AG09319 (cell line): Measurements from ENCODE around the gene ARL6IP4.

Experiments used
- DNase-seq: peaks from one replicate; pipeline ENCODE4 v3.0.0-alpha.2; 2010; ENCODE audit warnings: low read depth; ENCODE audit errors: extremely low read depth
- TF ChIP-seq, protein P1 (sequence below): IDR thresholded peaks from 2 replicates; pipeline ENCODE4 v1.5.1; 2011; ENCODE audit warnings: low read depth, mild to moderate bottlenecking, inconsistent platforms, low read length, moderate library complexity

Gene ARL6IP4

GRCh38 chr12:122942637-122943036, 37.8 kb upstream of the ARL6IP4 start:
- no peak for DNase-seq
- TF ChIP-seq, protein P1, sequence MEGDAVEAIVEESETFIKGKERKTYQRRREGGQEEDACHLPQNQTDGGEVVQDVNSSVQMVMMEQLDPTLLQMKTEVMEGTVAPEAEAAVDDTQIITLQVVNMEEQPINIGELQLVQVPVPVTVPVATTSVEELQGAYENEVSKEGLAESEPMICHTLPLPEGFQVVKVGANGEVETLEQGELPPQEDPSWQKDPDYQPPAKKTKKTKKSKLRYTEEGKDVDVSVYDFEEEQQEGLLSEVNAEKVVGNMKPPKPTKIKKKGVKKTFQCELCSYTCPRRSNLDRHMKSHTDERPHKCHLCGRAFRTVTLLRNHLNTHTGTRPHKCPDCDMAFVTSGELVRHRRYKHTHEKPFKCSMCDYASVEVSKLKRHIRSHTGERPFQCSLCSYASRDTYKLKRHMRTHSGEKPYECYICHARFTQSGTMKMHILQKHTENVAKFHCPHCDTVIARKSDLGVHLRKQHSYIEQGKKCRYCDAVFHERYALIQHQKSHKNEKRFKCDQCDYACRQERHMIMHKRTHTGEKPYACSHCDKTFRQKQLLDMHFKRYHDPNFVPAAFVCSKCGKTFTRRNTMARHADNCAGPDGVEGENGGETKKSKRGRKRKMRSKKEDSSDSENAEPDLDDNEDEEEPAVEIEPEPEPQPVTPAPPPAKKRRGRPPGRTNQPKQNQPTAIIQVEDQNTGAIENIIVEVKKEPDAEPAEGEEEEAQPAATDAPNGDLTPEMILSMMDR = no peak

GRCh38 chr12:122943196-122943595, 37.3 kb upstream of the ARL6IP4 start:
- TF ChIP-seq, protein P1 = no peak
- no peak for DNase-seq

GRCh38 chr12:122944605-122945592, 35.6 kb upstream of the ARL6IP4 start:
- TF ChIP-seq, protein P1 = no peak
- DNase-seq = no peak

DNA sequence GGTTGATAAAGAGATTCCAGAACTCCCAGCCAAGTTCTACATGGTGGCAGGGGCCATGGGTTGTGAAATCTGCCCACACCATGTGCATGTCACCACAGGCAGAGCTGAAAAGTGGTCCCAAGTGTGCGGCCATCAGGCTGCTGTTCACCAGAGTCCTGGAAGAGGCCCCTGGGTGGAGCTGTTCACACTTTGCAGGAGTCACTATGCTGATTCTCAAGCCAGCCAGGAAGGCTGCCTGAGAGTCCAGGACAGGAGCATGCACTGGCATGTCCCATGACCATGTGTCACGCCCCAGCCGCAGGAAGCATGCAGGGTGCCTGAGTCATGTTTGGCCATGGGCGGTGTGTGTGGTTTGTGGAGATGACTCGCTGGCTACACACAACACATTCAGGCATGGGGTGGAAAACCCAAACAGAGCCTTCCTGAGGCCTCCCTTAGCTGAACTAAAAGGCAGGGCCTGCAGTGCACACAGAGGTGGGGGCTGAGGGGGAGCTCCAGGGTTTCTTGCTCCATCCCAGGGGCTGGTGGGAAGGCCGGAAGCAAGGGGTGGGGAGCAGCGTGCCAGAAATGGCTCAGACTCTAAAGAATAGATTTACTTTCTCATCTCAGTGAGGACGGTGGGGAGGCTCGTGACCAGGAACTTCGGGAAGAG, 33.7 kb upstream of the ARL6IP4 start:
- TF ChIP-seq, protein P1 = peak; percentile 47
- DNase-seq = peak; percentile 95

DNA sequence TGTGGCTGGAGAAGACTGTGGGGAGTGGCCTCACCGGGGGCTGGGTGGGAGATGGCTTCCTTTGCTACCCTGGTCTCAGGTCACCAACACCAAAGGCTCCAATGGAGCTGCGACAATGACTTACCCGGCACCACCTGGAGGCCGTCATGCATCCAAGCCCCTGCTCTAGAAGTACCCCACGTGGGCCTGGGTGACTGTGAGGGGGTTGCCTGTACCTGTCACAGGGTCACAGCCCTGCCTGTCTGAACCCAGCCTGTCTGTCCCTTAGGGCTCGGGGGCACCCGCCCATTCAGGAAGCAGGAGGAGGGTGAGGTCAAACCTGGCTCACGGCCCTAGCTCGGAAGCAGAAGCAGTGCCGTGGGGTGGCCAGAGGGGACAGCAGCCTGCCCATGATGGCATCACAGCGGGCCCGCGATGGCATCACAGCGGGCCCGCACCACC, 33.1 kb upstream of the ARL6IP4 start:
- TF ChIP-seq, protein P1 = no peak
- DNase-seq = no peak

GRCh38 chr12:122948605-122949004, 31.9 kb upstream of the ARL6IP4 start:
- TF ChIP-seq, protein P1 = no peak
- no peak for DNase-seq

DNA sequence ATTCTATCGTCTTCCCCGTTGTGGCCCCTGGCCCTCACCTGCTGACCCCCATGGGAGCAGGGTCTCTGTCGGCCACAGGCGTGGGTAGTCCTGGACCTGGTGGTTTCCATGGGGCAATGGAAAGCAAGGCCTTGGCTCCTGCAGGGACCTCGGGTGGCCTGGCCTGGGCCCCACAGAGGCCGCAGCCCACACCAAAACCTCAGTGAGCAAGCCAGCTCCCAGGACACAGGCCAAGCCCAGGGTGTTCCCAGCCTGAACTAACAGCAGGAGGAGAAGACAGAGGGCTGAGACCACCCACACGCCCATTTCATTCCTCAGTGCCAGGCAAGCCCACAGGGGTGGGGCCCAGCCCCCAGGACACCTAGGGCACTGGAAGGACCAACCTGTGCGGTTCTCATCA, 31.1 kb upstream of the ARL6IP4 start:
- TF ChIP-seq, protein P1 = no peak
- no peak for DNase-seq
